Esophagus muscularis mucosa (tissue), 4 donors: Measurements from ENCODE around the gene SAFB. TPM values are rescaled to one million over a fixed set of nuclear protein-coding genes. Genes with fewer than 3 reads are reported as not detected.

ENCODE experiments used
- DNase-seq: peaks from one replicate; pipeline ENCODE4 v3.0.0-alpha.2; 2017; ENCODE audit errors: extremely low spot score
- H3K27ac ChIP-seq, 4 donors: fragments of 200-600 bp; sonication (generic); replicated peaks in 1 of 4; 1 replicate in 3 of 4; 2 replicates in 1 of 4; pipeline ENCODE4 v1.5.1; 2016 to 2019; ENCODE audit warnings: mild to moderate bottlenecking in 1 of 4
- H3K27me3 ChIP-seq, 4 donors: fragments of 200-600 bp; sonication (generic); one replicate each; pipeline versions ENCODE4 v1.5.1 to v1.6.0; 2016 to 2019
- H3K36me3 ChIP-seq, 4 donors: fragments of 200-600 bp; sonication (generic); one replicate each; pipeline ENCODE4 v1.5.1; 2016 to 2019
- H3K4me1 ChIP-seq, 4 donors: fragments of 200-600 bp; sonication (generic); one replicate each; pipeline ENCODE4 v1.5.1; 2016 to 2019
- H3K4me3 ChIP-seq, 4 donors: fragments of 200-600 bp; sonication (generic); 1 replicate in 2 of 4; 2 replicates in 2 of 4; pipeline ENCODE4 v1.5.1; 2016 to 2019; ENCODE audit warnings: mild to moderate bottlenecking in 4 of 4, moderate library complexity in 1 of 4
- H3K9me3 ChIP-seq, 4 donors: fragments of 200-600 bp; sonication (generic); 1 replicate in 3 of 4; 2 replicates in 1 of 4; pipeline ENCODE4 v1.5.1; 2016 to 2019
- EP300 ChIP-seq: sonication (generic); formaldehyde crosslinking; IDR thresholded peaks from one replicate; pipeline ENCODE4 v1.6.1; 2017; ENCODE audit warnings: antibody characterized with exemption
- POLR2A ChIP-seq: fragments of 450-650 bp; IDR thresholded peaks from one replicate; pipeline ENCODE4 v1.6.1; 2017; ENCODE audit warnings: antibody characterized with exemption, moderate library complexity, mild to moderate bottlenecking, low read depth
- POLR2AphosphoS5 ChIP-seq, 2 donors: sonication (generic); formaldehyde crosslinking; IDR thresholded peaks; one replicate each; pipeline ENCODE4 v1.6.1; 2017; ENCODE audit warnings: antibody characterized with exemption in 2 of 2
- WGBS: methylation state at CpG from one replicate; pipeline ENCODE4 v1.1.5; 2018; 5-methylcytosine and 5-hydroxymethylcytosine counted together
- intact Hi-C: fragments of 100-400 bp; cut with DNase I; formaldehyde crosslinking; loops from one replicate; pipeline ENCODE4 v1.15.1; 2023
- total RNA-seq, 4 donors: library from RNA; depleted of rRNA; stranded (reverse); fragments of >200 nt; gene quantifications; one replicate each; pipeline versions ENCODE4 v1.1.0 to v1.2.1, GENCODE V29; 2016
- TF ChIP-seq, protein P1 (sequence below), 3 experiments: fragments of 200-600 bp in 2 of 3; fragments of 450-650 bp in 1 of 3; sonication (generic) in 2 of 3; IDR thresholded peaks; one replicate each; pipeline ENCODE4 v1.5.1; 2017 to 2019; ENCODE audit warnings: antibody characterized with exemption in 3 of 3, mild to moderate bottlenecking in 2 of 3, moderate library complexity in 1 of 3

SAFB gene
- total RNA-seq, 4 donors from 2014 or later: 48.4 to 96.2 (median 75.7) TPM

GRCh38 chr19:5680084-5680436 lies 57.2 kb downstream of the SAFB start:
- H3K9me3 ChIP-seq: no peaks in the 10 kb centered on the region
- peak overlapping the region; percentile 82 to 98 (median 86) for H3K4me3 ChIP-seq
- no peak for DNase-seq
- H3K27ac ChIP-seq: peak overlapping the region; percentile 90 to 96 (median 93)
- TF ChIP-seq EP300: no peak
- TF ChIP-seq, protein P1, sequence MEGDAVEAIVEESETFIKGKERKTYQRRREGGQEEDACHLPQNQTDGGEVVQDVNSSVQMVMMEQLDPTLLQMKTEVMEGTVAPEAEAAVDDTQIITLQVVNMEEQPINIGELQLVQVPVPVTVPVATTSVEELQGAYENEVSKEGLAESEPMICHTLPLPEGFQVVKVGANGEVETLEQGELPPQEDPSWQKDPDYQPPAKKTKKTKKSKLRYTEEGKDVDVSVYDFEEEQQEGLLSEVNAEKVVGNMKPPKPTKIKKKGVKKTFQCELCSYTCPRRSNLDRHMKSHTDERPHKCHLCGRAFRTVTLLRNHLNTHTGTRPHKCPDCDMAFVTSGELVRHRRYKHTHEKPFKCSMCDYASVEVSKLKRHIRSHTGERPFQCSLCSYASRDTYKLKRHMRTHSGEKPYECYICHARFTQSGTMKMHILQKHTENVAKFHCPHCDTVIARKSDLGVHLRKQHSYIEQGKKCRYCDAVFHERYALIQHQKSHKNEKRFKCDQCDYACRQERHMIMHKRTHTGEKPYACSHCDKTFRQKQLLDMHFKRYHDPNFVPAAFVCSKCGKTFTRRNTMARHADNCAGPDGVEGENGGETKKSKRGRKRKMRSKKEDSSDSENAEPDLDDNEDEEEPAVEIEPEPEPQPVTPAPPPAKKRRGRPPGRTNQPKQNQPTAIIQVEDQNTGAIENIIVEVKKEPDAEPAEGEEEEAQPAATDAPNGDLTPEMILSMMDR (IDR thresholded peaks at IDR 0.05): no peak
- no peak for TF ChIP-seq POLR2AphosphoS5 (IDR thresholded peaks at IDR 0.05)
- no peak for TF ChIP-seq POLR2A
- intact Hi-C loops: loop anchor here (5.0 kb wide), 1 partner anchor 58 kb away; the partner anchor contains the start of genes SAFB and SAFB2
- H3K4me1 ChIP-seq: peaks cover 19 to 33% (median 27%) of the 10 kb centered on the region in 4 donors
- H3K27me3 ChIP-seq: no peaks in the 10 kb centered on the region
- peaks cover 0 to 14% (median 11%) of the 10 kb centered on the region in 4 donors for H3K36me3 ChIP-seq
- WGBS: 2% methylated on average over 12 of the region's 23 CpGs

GRCh38 chr19:5680437-5681368 lies 57.8 kb downstream of the SAFB start, which contains the start of the genes HSD11B1L and MICOS13:
HSD11B1L (plus strand) TSS chr19:5681027; CDS start chr19:5684833, 3,806 bp downstream.
MICOS13 (minus strand) TSS chr19:5680516; CDS start chr19:5680486, 30 bp downstream.
- H3K4me1 ChIP-seq: peaks cover 19 to 33% (median 27%) of the 10 kb centered on the region in 4 donors
- 4% methylated on average over 14 of the region's 94 CpGs for WGBS
- no peaks in the 10 kb centered on the region for H3K9me3 ChIP-seq
- DNase-seq: peak; percentile 99
- intact Hi-C loops: loop anchor here (5.0 kb wide), 1 partner anchor 58 kb away; the partner anchor contains the start of genes SAFB and SAFB2
- TF ChIP-seq, protein P1 (IDR thresholded peaks at IDR 0.05): peak in 1 of 3 experiments; percentile 17
- no peak for TF ChIP-seq EP300
- TF ChIP-seq POLR2AphosphoS5 (IDR thresholded peaks at IDR 0.05): peak; percentile 85 to 94
- H3K27me3 ChIP-seq: no peaks in the 10 kb centered on the region
- H3K27ac ChIP-seq: peak within 1 kb of the TSS; percentile 90 to 96 (median 93)
- peaks cover 0 to 14% (median 11%) of the 10 kb centered on the region in 4 donors for H3K36me3 ChIP-seq
- peak within 1 kb of the TSS; percentile 82 to 98 (median 86) for H3K4me3 ChIP-seq

DNA sequence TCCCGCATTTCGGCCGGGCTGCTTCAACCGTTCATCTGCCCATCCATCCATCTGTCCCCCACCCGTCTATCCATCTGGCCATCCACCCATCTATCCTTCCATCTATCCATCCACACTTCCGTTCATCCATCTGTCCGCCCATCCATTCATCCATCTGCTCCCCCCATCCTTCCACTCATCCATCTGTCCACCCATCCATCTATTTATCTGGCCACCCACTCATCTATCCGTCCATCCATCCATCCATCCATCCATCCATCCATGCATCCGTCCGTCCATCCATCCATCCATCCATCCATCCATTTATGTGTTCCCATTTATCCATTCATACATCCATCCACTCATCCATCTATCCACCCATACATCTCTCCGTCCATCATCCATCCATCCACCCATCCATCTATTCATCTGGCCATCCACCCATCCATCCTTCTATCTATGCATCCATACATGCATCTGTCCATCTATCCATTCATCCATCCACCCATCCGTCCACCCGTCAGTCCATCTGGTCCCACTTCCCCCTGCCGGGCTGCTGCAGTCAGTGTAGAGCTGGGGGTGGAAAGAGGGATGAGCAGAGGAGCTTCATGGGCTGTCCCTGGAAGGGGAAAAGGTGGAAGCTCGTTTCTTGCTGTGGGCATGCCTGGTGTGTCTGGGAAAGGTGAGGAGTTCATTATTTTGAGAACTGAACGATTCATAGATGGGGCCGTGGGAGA lies 58.7 kb downstream of the SAFB start:
- Histone ChIP-seq H3K27ac (peak overlapping the region; percentile 90 to 96 (median 93)), H3K9me3 (no peaks in the 10 kb centered on the region), H3K27me3 (no peaks in the 10 kb centered on the region), H3K36me3 (peaks cover 0 to 14% (median 11%) of the 10 kb centered on the region in 4 donors), H3K4me1 (peaks cover 17 to 38% (median 33%) of the 10 kb centered on the region in 4 donors), H3K4me3 (peak overlapping the region; percentile 82 to 98 (median 86))
- TF ChIP-seq, protein P1 (IDR thresholded peaks at IDR 0.05): no peak
- TF ChIP-seq EP300: no peak
- no peak for TF ChIP-seq POLR2A
- TF ChIP-seq POLR2AphosphoS5 (IDR thresholded peaks at IDR 0.05): no peak
- WGBS: 62% methylated on average over 17 of the region's 17 CpGs
- DNase-seq: no peak
- intact Hi-C loops: loop anchor here (5.0 kb wide), 1 partner anchor 59 kb away; the partner anchor contains the start of genes SAFB and SAFB2

DNA sequence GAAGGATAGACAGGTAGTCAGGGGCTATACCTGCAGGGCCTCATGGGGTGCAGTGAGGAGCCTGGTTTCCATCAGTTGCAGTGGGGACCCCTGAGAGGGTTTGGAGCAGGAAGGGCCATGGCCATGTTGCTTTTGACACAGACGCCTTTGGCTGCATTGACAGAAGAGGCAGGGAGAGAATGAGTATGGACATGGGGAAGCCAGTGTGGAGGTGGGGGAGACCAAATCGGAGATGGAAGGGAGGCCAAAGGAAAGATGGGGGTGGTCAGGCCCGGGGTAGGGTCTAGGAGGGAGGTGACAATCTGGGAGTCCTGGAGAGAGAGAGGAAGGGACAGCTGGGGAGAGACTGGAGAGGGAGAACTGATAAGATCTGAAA lies 59.2 kb downstream of the SAFB start:
- WGBS: 93% methylated on average over 3 of the region's 3 CpGs
- TF ChIP-seq EP300 (no peak), POLR2A (no peak), POLR2AphosphoS5 (IDR thresholded peaks at IDR 0.05) (no peak)
- TF ChIP-seq, protein P1 (IDR thresholded peaks at IDR 0.05): no peak
- intact Hi-C loops: loop anchor here (5.0 kb wide), 1 partner anchor 60 kb away; the partner anchor contains the start of genes SAFB and SAFB2

More for the DNA sequence above, 59.2 kb downstream of the SAFB start:
- Histone ChIP-seq H3K4me1 (peaks cover 17 to 42% (median 37%) of the 10 kb centered on the region in 4 donors), H3K36me3 (peaks cover 0 to 14% (median 11%) of the 10 kb centered on the region in 4 donors), H3K9me3 (no peaks in the 10 kb centered on the region), H3K27me3 (no peaks in the 10 kb centered on the region), H3K27ac (no peak overlapping the region), H3K4me3 (no peak overlapping the region)
- no peak for DNase-seq
